ENCODE data around the gene DIPK1A. TPM values are rescaled to one million over a fixed set of nuclear protein-coding genes. Genes with fewer than 3 reads are reported as not detected.

The DIPK1A gene
- total RNA-seq, 1 donor from 2014 or later: 7.9 TPM

DNA sequence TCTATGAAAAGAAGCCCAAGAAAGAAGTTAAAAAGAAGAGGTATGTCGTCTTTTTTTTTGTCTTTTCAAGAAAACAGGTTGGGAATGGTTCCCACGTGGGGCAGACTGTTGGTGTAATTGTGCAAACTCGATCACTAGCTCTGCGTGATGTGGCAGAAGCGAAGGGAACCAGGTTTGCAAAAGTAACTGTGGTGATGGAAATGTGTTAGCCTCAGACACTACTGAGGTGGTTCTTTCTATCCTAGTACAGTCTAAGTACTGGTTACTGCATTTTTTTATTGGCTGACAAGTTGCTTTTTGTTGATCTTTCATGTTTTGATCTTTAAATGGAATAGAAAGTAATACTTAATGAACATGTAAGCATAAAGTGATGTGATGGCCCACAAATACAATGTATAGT lies 120.7 kb downstream of the DIPK1A start:
- DNase-seq (ENCODE audit: extremely low spot score in 2 of 2): no peak
- Histone ChIP-seq H3K27ac (no peak overlapping the region), H3K9me3 (no peaks in the 10 kb centered on the region), H3K27me3 (no peaks in the 10 kb centered on the region), H3K4me3 (no peak overlapping the region), H3K36me3 (peaks cover 0 to 84% of the 10 kb centered on the region in 2 donors), H3K4me1 (peaks cover 40% of the 10 kb centered on the region)
- intact Hi-C loops (cut with DNase I): no loop called here
- TF ChIP-seq CTCF (IDR thresholded peaks at IDR 0.05) (no peak), POLR2A (IDR thresholded peaks at IDR 0.05) (no peak), POLR2AphosphoS5 (IDR thresholded peaks at IDR 0.05; ENCODE audit: insufficient read depth in 1 of 2, low read depth in 1 of 2) (no peak)

- no peak overlapping the region for H3K4me3 ChIP-seq
- no peak overlapping the region for H3K27ac ChIP-seq
- DNase-seq (ENCODE audit: extremely low spot score in 2 of 2): no peak
- H3K4me1 ChIP-seq: peaks cover 51% of the 10 kb centered on the region
- TF ChIP-seq POLR2AphosphoS5 (IDR thresholded peaks at IDR 0.05; ENCODE audit: insufficient read depth in 1 of 2, low read depth in 1 of 2) (no peak), POLR2A (IDR thresholded peaks at IDR 0.05) (no peak), CTCF (IDR thresholded peaks at IDR 0.05) (no peak)
- intact Hi-C loops (cut with DNase I): no loop called here
- no peaks in the 10 kb centered on the region for H3K27me3 ChIP-seq
- H3K36me3 ChIP-seq: peaks cover 0 to 93% of the 10 kb centered on the region in 2 donors
- no peaks in the 10 kb centered on the region for H3K9me3 ChIP-seq
Observed at GRCh38 chr1:92839442-92839841, 121.8 kb downstream of the DIPK1A start.

DNA sequence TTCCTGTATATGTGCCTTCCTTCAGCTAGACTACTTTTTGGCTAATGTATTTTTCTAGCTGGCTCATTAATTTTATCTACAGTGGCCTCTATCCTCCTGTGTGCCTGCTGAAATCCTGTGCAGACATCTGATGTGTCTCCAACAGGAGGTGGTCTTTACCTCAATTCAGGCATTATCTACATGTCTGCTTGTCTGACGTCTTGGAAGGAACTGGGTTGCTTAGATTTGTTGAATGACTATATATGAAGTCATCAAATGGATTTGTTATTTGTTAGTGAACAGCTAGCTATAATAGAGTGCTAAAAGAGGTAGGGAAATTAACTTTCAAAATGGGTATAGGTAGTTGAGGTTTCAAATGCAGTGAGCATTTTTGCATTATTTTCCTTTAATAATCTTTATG lies 122.7 kb downstream of the DIPK1A start:
- intact Hi-C loops (cut with DNase I): no loop called here
- Histone ChIP-seq H3K4me3 (no peak overlapping the region), H3K27me3 (no peaks in the 10 kb centered on the region), H3K36me3 (peaks cover 0 to 84% of the 10 kb centered on the region in 2 donors), H3K4me1 (peaks cover 60% of the 10 kb centered on the region), H3K9me3 (no peaks in the 10 kb centered on the region), H3K27ac (no peak overlapping the region)
- TF ChIP-seq POLR2A (IDR thresholded peaks at IDR 0.05) (no peak), POLR2AphosphoS5 (IDR thresholded peaks at IDR 0.05; ENCODE audit: insufficient read depth in 1 of 2, low read depth in 1 of 2) (no peak)
- DNase-seq (ENCODE audit: extremely low spot score in 2 of 2): no peak

DNA sequence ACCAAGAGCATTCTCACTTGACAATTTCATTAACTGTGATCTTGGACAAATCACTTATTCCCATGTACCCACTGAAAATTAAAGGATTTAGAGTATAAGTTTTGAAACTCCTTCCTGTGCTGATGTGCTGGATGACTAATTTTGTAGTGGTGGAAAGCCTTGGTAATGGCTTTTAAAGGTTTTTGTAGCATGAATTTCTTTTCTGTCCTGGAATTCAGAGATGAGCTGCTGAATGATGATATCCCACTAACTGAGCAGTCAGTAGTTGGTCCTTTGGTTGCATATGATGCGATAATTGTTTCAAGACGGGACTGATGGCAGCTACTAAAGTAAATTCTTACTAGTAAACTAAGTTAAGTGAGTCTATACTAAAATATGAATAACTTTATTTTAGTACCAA lies 124.2 kb downstream of the DIPK1A start:
- Histone ChIP-seq H3K9me3 (no peaks in the 10 kb centered on the region), H3K4me1 (peaks cover 69% of the 10 kb centered on the region), H3K27me3 (no peaks in the 10 kb centered on the region), H3K36me3 (peaks cover 0 to 69% of the 10 kb centered on the region in 2 donors), H3K4me3 (no peak overlapping the region), H3K27ac (no peak overlapping the region)
- DNase-seq (ENCODE audit: extremely low spot score in 2 of 2): no peak
- TF ChIP-seq POLR2A (IDR thresholded peaks at IDR 0.05) (no peak), POLR2AphosphoS5 (IDR thresholded peaks at IDR 0.05; ENCODE audit: insufficient read depth in 1 of 2, low read depth in 1 of 2) (no peak), CTCF (IDR thresholded peaks at IDR 0.05) (no peak)
- intact Hi-C loops (cut with DNase I): no loop called here

- no peak overlapping the region for H3K4me3 ChIP-seq
- TF ChIP-seq POLR2A (IDR thresholded peaks at IDR 0.05): no peak
- TF ChIP-seq CTCF (IDR thresholded peaks at IDR 0.05): no peak
- TF ChIP-seq POLR2AphosphoS5 (IDR thresholded peaks at IDR 0.05; ENCODE audit: insufficient read depth in 1 of 2, low read depth in 1 of 2): no peak
- peaks cover 0 to 45% of the 10 kb centered on the region in 2 donors for H3K36me3 ChIP-seq
- H3K27ac ChIP-seq: no peak overlapping the region
- H3K27me3 ChIP-seq: no peaks in the 10 kb centered on the region
- no peaks in the 10 kb centered on the region for H3K9me3 ChIP-seq
- intact Hi-C loops (cut with DNase I): no loop called here
- H3K4me1 ChIP-seq: peaks cover 69% of the 10 kb centered on the region
- no peak for DNase-seq (ENCODE audit: extremely low spot score in 2 of 2)
Observed at GRCh38 chr1:92834617-92835016, 126.6 kb downstream of the DIPK1A start.
